ENCODE measurements around the gene PDE4B.
"Not testable (repeated sequence)": the region's sequence is repeated elsewhere in the genome, so short reads cannot be mapped to it uniquely, and the experiment has no call there.

DNA sequence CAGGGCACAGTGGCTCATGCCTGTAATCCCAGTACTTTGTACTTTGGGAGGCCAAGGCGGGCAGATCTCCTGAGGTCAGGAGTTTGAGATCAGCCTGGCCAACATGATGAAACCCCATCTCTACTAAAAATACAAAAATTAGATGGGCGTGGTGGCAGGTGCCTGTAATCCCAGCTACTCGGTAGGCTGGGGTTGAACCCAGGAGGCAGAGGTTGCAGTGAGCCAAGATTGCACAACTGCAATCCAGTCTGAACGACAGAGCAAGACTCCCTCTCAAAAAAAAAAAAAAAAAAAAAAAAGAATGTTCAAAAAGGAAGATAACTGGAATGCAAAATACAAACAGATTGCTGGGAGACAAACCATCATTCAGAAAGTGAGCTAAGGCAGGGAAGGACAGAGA lies 343.7 kb downstream of the PDE4B start:
- not testable (repeated sequence) for TF ChIP-seq POLR2AphosphoS5 (IDR thresholded peaks at IDR 0.05); EZH2 (IDR thresholded peaks at IDR 0.05; ENCODE audit: borderline replicate concordance, insufficient read depth, low read length, poor library complexity, severe bottlenecking); MXI1 (conservative IDR thresholded peaks at IDR 0.05; ENCODE audit: poor library complexity, severe bottlenecking); TAF1 (IDR thresholded peaks at IDR 0.05; ENCODE audit: low read depth); EP300 (conservative IDR thresholded peaks at IDR 0.05; ENCODE audit: poor library complexity, severe bottlenecking); SMC3 (conservative IDR thresholded peaks at IDR 0.05; ENCODE audit: poor library complexity); RAD21 (conservative IDR thresholded peaks at IDR 0.05)
- TF ChIP-seq, protein P1, sequence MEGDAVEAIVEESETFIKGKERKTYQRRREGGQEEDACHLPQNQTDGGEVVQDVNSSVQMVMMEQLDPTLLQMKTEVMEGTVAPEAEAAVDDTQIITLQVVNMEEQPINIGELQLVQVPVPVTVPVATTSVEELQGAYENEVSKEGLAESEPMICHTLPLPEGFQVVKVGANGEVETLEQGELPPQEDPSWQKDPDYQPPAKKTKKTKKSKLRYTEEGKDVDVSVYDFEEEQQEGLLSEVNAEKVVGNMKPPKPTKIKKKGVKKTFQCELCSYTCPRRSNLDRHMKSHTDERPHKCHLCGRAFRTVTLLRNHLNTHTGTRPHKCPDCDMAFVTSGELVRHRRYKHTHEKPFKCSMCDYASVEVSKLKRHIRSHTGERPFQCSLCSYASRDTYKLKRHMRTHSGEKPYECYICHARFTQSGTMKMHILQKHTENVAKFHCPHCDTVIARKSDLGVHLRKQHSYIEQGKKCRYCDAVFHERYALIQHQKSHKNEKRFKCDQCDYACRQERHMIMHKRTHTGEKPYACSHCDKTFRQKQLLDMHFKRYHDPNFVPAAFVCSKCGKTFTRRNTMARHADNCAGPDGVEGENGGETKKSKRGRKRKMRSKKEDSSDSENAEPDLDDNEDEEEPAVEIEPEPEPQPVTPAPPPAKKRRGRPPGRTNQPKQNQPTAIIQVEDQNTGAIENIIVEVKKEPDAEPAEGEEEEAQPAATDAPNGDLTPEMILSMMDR (IDR thresholded peaks at IDR 0.05; ENCODE audit: poor library complexity, severe bottlenecking): not testable (repeated sequence)
- TF ChIP-seq, protein P2, sequence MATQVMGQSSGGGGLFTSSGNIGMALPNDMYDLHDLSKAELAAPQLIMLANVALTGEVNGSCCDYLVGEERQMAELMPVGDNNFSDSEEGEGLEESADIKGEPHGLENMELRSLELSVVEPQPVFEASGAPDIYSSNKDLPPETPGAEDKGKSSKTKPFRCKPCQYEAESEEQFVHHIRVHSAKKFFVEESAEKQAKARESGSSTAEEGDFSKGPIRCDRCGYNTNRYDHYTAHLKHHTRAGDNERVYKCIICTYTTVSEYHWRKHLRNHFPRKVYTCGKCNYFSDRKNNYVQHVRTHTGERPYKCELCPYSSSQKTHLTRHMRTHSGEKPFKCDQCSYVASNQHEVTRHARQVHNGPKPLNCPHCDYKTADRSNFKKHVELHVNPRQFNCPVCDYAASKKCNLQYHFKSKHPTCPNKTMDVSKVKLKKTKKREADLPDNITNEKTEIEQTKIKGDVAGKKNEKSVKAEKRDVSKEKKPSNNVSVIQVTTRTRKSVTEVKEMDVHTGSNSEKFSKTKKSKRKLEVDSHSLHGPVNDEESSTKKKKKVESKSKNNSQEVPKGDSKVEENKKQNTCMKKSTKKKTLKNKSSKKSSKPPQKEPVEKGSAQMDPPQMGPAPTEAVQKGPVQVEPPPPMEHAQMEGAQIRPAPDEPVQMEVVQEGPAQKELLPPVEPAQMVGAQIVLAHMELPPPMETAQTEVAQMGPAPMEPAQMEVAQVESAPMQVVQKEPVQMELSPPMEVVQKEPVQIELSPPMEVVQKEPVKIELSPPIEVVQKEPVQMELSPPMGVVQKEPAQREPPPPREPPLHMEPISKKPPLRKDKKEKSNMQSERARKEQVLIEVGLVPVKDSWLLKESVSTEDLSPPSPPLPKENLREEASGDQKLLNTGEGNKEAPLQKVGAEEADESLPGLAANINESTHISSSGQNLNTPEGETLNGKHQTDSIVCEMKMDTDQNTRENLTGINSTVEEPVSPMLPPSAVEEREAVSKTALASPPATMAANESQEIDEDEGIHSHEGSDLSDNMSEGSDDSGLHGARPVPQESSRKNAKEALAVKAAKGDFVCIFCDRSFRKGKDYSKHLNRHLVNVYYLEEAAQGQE (IDR thresholded peaks at IDR 0.05; ENCODE audit: borderline replicate concordance): not testable (repeated sequence)

All from neural cell (in vitro differentiated cells).